GM18498 (cell line): Measurements from ENCODE around the gene YKT6.

Experiments used
- ATAC-seq: cut with Tn5 transposase; IDR thresholded peaks from one replicate; pipeline ENCODE4 v1.9.1; 2021; ENCODE audit warnings: mild to moderate bottlenecking, moderate library complexity; ENCODE audit not compliant: unreplicated experiment

YKT6 gene

GRCh38 chr7:44257618-44258422 lies 57.0 kb downstream of the YKT6 start:
- ATAC-seq, result peak; percentile 92

GRCh38 chr7:44258423-44258760 lies 57.6 kb downstream of the YKT6 start:
- no peak for ATAC-seq

- ATAC-seq, result no peak
Measured at GRCh38 chr7:44258865-44259546, 58.2 kb downstream of the YKT6 start.

- ATAC-seq, result no peak
Measured at GRCh38 chr7:44259547-44260457, 59.0 kb downstream of the YKT6 start.

GRCh38 chr7:44261240-44261639 lies 60.5 kb downstream of the YKT6 start:
- ATAC-seq, result no peak

- no peak for ATAC-seq
Measured at GRCh38 chr7:44262031-44262430, 61.3 kb downstream of the YKT6 start.

- no peak for ATAC-seq
Measured at GRCh38 chr7:44263326-44264082, 62.7 kb downstream of the YKT6 start.
